A549 (cell line): ENCODE data around the gene PPP6R1.

Experiments used
- BHLHE40 ChIP-seq: IDR thresholded peaks from 2 replicates; pipeline ENCODE4 v1.6.1; 2012; ENCODE audit warnings: low read depth, low read length, inconsistent platforms
- MAFK ChIP-seq: fragments of 450-650 bp; IDR thresholded peaks from 2 replicates; pipeline ENCODE4 v1.6.1; 2014; ENCODE audit not compliant: partially characterized antibody
- POLR2A ChIP-seq: IDR thresholded peaks from 2 replicates; pipeline ENCODE4 v1.6.1; 2012; ENCODE audit warnings: mild to moderate bottlenecking, low read length
- POLR2AphosphoS2 ChIP-seq: conservative IDR thresholded peaks from 2 replicates; pipeline ENCODE4 v1.6.1; 2012; ENCODE audit warnings: low read length, improper control_type of control experiment, inconsistent platforms
- TF ChIP-seq, protein P1 (sequence below): fragments of 200-600 bp; sonication (generic); IDR thresholded peaks from 2 replicates; pipeline ENCODE4 v1.6.1; 2016; ENCODE audit warnings: antibody characterized with exemption, mild to moderate bottlenecking, moderate library complexity
- TF ChIP-seq, protein P2 (sequence below): fragments of 450-650 bp; IDR thresholded peaks from 2 replicates; pipeline ENCODE4 v1.6.1; 2014; ENCODE audit warnings: antibody characterized with exemption
- TF ChIP-seq, protein P3 (sequence below): fragments of >200 bp; sonication (Bioruptor Twin); formaldehyde crosslinking; IDR thresholded peaks from 3 replicates; pipeline ENCODE4 v1.5.1; 2016

DNA sequence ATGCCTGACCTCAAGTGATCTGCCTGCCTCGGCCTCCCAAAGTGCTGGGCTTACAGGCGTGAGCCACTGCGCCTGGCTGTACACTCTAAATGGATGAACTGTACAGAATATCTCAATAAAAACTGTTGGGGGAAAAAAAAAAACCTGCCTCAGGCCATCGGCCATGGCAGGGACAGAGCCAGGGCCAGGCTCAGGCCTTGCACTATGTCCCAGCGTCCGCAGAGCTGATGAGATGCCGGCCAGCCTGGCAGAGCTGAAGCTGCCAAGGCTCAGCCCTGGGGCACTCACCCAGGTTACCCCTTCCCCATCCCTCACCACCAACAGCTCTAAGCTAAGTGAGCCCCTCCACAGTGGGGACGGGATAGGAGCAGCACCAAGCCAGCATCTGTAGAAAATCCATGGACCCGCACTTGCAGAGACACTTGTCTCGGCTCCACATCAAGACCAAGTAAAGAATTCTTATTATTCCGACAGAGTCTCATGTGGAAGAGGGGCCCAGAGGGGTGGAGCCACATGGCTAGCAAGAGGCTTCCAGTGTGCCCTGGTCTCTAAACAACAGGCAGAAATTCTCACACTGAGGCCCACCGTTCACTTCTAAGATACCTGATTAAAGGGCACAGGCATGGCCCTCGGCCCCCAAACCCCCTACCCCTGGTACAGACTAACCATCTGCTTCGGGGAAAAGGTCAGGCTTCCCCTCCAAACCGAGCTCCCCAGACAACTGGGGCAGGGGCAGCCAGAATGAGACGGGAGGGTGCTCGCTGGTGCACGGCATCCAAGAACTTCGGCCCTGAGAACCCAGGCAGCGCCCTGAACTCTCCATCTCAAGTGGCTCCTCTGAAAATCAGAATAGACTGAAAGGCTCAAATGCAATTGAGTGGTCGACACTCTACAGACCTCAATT lies 5.8 kb downstream of the PPP6R1 start:
- TF ChIP-seq, protein P1, sequence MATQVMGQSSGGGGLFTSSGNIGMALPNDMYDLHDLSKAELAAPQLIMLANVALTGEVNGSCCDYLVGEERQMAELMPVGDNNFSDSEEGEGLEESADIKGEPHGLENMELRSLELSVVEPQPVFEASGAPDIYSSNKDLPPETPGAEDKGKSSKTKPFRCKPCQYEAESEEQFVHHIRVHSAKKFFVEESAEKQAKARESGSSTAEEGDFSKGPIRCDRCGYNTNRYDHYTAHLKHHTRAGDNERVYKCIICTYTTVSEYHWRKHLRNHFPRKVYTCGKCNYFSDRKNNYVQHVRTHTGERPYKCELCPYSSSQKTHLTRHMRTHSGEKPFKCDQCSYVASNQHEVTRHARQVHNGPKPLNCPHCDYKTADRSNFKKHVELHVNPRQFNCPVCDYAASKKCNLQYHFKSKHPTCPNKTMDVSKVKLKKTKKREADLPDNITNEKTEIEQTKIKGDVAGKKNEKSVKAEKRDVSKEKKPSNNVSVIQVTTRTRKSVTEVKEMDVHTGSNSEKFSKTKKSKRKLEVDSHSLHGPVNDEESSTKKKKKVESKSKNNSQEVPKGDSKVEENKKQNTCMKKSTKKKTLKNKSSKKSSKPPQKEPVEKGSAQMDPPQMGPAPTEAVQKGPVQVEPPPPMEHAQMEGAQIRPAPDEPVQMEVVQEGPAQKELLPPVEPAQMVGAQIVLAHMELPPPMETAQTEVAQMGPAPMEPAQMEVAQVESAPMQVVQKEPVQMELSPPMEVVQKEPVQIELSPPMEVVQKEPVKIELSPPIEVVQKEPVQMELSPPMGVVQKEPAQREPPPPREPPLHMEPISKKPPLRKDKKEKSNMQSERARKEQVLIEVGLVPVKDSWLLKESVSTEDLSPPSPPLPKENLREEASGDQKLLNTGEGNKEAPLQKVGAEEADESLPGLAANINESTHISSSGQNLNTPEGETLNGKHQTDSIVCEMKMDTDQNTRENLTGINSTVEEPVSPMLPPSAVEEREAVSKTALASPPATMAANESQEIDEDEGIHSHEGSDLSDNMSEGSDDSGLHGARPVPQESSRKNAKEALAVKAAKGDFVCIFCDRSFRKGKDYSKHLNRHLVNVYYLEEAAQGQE, result no peak
- TF ChIP-seq, protein P2, sequence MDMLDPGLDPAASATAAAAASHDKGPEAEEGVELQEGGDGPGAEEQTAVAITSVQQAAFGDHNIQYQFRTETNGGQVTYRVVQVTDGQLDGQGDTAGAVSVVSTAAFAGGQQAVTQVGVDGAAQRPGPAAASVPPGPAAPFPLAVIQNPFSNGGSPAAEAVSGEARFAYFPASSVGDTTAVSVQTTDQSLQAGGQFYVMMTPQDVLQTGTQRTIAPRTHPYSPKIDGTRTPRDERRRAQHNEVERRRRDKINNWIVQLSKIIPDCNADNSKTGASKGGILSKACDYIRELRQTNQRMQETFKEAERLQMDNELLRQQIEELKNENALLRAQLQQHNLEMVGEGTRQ, result no peak
- TF ChIP-seq MAFK (no peak), POLR2AphosphoS2 (no peak), BHLHE40 (no peak), POLR2A (no peak)
- TF ChIP-seq, protein P3, sequence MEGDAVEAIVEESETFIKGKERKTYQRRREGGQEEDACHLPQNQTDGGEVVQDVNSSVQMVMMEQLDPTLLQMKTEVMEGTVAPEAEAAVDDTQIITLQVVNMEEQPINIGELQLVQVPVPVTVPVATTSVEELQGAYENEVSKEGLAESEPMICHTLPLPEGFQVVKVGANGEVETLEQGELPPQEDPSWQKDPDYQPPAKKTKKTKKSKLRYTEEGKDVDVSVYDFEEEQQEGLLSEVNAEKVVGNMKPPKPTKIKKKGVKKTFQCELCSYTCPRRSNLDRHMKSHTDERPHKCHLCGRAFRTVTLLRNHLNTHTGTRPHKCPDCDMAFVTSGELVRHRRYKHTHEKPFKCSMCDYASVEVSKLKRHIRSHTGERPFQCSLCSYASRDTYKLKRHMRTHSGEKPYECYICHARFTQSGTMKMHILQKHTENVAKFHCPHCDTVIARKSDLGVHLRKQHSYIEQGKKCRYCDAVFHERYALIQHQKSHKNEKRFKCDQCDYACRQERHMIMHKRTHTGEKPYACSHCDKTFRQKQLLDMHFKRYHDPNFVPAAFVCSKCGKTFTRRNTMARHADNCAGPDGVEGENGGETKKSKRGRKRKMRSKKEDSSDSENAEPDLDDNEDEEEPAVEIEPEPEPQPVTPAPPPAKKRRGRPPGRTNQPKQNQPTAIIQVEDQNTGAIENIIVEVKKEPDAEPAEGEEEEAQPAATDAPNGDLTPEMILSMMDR, result no peak
